Fibroblast of skin of left biceps (primary cell): ENCODE data around the gene LRRC42.

Experiments
- DNase-seq, 2 experiments: peaks; one replicate each; pipeline ENCODE4 v3.0.0-alpha.2; 2013; ENCODE audit warnings: low read depth in 2 of 2

LRRC42 gene, protein sequence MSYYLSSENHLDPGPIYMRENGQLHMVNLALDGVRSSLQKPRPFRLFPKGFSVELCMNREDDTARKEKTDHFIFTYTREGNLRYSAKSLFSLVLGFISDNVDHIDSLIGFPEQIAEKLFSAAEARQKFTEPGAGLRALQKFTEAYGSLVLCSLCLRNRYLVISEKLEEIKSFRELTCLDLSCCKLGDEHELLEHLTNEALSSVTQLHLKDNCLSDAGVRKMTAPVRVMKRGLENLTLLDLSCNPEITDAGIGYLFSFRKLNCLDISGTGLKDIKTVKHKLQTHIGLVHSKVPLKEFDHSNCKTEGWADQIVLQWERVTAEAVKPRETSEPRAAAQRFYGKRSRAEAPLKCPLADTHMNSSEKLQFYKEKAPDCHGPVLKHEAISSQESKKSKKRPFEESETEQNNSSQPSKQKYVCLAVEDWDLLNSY

DNA sequence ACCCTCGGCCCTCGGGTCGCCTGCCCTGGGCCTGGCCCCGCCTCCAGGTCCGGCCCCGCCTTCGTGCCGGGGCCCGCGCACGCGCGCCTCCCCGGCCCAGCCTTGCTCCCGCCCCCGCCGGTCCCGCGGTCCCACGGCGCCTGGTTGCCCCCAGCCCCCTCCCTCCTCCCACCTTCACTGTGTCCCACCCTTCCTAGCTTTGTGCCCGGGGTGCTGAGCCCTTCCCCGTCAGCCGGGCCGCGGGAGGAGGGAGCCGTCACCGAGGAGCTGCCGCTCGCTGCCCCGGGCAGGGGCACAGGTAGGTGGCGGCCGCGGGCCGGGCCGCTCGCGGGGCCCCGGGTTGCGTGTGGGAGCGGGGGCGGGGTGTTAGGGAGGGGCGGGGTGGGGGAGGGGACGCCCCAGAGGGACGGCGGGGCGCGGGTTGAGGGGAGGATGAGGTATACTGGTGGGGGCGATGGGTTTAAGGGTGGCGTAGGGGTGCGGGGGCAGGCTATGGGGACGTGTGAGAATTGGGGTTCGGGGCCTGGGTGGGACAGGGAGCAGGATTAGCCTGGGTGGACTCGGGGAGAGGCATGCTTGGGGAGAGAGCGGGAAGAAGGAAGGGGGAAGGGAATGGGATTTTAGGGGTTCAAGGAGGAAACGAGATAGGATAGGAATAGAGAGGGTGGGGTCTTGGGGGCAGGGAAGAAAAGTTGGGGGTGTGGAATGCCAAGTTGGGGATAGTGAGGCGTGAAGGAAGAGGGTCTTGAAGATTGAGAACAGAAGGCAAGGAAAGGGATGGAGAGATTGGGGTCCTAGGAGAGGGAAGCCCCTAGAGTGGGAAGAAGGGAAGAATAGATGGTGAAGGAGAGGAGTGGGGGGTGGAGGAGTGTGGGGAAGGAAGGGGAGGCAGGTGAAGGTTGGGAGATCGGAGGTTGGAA, at the start of gene LRRC42:
TSS of gene LRRC42 (plus strand) at position 99 of the 920 bp plus-strand sequence. CDS start 5,650 bp downstream, outside the sequence.
- DNase-seq = no peak

DNA sequence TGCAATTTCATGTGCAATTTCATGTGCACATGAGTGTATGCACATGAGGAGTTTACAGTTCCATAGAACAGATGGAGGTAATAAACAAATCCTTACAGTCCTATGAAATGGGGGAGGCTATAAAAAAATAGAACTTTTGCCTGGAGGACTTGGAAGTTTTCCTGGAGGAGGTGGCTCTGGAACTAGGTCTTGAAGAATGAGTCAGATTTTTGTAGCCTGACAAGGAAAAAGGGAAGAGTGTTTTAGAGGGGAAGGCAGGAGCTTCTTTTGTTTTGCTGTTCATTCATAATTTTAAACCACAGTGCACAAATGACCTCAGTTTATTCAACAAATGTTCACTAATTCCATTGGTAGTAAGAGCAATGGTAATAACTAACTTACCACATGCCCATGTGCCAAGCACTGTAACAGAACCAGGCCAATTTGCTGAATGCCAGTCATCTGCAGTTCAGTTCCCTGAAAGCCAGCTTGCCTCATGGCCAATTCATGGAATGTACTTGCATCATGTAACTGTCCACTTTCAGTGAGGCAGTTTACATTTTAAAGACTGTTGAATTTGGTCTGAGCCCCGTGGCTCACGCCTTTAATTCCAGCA, 49.4 kb upstream of the LRRC42 start:
- DNase-seq = peak; percentile 79 to 85

DNA sequence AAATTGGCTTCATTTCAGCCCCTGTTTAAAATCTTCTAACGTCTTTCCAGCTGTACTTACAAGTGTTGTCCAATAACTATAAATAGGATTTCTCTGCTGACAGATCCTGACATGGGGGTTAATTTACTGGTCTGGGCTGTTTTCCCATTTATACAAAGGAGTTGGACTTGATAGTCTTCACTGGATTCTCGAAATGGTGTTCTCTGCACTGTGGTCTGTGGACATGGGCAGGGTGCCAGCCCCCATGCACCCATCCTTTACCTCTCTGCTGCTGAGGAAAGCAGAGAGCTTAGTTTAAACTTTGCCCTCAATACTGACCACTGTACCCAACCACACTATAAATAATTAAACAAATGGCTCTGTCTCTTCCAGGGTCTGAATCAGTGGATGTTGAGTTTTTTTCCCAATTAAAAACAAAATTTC, 46.9 kb upstream of the LRRC42 start:
- peak; percentile 73 to 74 for DNase-seq

DNA sequence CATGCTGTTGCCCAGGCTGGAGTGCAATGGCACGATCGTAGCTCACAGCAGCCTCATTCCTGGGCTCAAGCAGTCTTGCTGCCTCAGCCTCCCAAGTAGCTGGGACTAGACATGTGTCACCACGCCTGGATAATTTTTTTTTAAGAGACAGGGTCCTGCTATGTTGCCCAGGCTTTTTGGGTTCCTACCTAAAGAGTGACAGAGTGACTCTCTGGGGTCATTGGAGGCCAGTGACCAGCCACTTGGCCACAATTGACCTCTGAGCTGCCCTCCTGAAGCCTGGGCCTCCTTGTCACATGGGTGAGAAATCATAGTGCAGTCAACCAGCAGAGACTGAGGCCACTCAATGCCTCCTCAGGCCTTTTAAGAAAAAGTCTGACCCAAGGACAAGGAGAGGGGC, 46.4 kb upstream of the LRRC42 start:
- no peak for DNase-seq

DNA sequence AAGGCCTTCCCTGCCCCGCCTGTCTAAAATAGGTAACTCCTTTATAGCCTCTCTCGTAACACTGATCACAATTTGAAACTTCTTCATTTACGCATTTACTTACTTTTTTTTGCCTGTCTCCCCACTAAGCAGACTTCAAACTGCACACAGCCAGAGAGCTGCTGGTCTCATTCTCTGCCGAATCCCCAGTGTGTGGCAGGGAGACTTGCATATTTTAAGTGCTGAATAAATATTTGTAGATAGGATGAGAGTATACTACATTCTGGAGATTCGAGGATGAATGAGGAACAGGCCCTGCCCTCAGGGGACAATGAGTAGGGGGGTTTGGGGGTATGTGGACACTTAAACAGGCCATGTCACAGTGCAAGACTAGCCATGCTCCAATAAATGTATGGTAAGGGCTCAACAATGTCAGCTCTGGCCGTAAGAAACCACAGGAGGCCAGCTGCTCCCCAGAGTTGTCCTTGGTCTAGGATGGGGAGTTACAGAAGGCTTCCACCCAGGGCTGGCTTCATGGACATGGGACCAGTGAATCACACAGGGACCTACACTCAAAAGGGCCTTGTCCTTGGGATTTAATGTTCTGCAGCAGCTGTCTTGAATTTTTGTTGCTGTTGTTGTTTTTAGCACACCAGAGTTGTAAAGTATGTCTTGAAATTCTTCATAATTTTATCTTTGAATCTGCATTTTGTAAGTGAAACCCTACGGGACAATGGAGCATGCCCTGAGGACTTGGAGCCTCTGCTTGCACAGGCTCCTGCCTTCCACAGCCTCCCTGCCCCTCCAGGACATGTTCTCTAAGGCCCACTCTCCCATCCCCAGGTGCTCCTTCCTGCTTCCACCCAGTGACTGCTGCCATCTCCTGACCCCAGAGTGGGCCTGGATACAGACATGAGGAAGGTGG, 43.7 kb upstream of the LRRC42 start:
- DNase-seq = no peak

DNA sequence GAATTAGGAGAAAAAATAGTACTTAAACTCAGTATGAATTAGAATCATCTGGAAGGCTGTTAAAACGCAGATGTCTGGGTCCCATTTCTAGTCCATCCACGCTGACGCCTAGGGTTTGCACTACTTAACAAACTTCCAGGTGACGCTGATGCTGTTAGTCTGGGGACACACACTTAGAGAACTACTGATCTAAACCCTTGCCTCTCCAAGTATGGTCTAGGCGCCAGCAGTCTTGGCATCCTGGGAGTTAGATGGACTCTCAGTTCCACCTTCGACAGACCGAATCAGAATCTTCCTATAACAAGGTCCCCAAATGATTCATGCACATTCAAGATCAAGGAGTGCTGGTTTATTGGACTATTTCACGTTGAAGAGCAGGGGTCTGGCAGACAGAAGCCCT, 40.6 kb upstream of the LRRC42 start:
- no peak for DNase-seq

DNA sequence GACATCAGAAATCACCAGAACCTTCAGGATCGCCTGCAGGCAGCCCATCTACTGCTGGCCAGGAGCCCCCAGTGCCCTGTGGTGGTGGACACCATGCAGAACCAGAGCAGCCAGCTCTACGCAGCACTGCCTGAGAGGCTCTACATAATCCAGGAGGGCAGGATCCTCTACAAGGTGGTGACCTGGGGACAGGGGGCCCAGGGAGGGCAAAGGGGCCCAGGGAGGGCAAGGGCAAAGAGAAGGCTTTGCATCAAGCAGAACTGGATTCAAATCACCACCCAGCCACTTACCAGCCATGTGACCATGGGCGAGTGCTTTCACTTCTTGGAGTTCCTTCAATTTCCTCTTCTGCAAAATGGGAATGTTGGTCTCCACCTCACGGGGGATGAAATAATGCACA, 40.0 kb upstream of the LRRC42 start:
- no peak for DNase-seq

DNA sequence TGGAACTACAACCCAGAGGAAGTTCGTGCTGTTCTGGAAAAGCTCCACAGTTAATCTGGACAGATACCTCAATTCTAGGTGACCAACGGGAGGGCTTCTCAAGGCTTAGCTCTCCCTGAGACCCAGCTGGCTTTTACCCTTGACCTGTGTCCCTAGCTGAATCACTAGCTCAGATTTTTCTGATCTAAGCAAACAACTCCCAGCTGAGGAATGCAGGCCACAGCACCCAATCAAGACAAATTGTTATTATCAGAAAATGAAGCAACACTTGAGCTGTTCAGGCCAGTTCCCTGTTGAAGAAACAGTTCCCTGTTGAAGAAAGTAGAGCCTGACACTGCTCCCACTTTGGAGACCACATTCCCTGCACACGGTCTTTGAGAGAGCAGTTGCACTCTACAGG, 36.2 kb upstream of the LRRC42 start:
- no peak for DNase-seq

DNA sequence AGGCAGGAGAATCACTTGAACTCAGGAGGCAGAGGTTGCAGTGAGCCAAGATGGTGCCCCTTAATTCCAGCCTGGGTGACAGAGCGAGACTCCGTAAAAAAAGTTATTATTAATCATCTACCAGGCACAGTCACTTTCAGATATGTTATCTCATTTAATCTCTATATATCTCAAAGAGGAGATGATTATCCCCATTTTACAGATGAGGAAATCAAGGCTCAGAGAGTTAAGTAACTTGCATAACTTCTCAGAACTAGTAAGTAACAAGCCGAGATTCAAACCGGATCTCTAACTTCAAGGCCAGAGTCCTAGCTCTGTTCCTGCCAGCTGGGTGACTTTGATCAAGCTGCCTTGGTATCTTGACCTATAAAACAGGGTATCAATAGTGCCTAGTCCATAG, 34.7 kb upstream of the LRRC42 start:
- no peak for DNase-seq

DNA sequence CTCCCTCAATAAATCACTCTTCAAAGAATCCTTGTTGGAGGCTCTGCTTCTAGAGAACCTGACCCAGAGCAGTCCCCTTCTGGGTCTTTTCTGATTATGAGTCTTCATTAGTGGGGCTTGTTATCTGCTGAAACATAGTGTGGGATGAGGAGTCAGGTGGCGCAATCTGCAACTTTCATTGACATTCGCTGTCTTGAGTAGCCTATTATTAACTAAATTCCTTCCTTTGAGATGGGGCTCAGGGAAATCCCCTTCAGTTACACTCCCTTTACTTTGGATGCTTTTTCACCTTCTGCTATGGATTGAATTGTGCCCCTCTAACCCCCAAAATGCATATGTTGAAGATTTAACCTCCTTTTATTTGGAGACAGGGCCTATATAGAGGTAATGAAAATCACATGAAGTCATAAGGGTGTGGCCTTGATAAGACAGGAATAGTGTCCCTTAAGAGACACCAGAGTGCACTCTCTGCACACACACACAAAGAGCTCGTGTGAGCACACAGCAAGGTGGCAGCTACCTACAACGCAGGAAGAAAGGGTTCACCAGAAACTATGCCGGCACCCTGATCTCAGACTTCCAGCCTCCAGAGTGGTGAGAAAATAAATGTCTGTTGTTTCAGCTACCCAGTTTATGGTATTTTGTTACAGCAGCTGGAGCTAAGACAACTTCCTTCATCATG, 32.7 kb upstream of the LRRC42 start:
- DNase-seq = no peak

DNA sequence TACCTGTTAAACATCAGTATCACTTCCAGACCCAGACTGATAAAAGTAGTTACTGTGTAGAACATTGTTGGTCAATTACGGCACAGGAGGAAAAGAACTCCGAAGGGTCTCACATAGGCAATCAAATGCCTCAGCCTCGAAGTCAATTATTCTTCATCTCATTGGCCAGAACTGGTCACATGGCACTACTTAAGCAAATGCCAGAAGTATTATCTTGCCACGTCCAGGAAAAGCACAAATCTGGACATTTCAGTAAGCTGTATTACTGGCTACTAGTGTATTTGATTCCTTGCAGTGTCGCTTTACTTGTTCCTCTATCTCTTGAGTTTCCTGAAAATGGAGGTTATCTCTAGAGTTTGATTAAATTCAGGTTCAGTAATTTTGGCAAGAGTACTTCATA, 27.8 kb upstream of the LRRC42 start:
- no peak for DNase-seq

DNA sequence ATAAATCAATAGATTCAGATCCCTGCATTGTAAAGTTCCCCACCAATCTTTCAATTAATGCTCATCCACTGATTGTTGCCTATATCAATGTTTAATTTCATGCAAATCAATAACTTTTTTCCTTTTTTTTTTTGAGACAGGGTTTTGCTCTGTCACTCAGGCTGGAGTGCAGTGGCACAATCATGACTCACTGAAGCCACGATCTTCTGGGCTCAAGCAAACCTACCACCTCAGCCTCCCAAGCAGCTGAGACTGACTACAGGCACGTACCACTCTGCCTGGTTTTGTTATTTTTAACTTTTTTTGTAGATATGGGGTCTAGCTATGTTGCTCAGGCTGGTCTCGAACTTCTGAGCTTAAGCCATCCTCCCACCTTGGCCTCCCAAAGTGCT, 26.5 kb upstream of the LRRC42 start:
- no peak for DNase-seq

DNA sequence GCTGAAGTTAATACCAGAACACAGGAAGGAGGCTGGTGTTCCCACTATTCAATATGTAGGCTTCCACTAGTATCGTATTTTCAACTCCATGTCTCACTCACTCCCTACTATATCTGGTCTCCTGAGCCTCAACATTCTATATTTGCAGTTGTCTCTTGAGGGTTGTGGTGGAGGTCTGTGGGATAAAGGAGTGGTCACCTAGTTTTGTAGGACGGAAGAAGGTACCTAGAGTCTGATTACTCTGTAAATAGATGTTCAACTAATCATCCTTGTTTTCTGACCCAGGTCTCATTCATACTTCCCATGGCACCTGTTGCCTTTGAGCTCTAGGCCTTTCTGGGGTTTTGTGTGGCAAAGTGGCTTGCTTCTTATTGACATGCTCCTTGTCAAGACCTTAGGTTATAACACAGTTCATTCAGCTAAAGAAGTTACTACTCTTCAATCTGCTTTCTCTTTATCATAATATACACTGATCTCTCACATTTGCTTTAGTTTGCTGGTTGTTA, 18.7 kb upstream of the LRRC42 start:
- DNase-seq = no peak

DNA sequence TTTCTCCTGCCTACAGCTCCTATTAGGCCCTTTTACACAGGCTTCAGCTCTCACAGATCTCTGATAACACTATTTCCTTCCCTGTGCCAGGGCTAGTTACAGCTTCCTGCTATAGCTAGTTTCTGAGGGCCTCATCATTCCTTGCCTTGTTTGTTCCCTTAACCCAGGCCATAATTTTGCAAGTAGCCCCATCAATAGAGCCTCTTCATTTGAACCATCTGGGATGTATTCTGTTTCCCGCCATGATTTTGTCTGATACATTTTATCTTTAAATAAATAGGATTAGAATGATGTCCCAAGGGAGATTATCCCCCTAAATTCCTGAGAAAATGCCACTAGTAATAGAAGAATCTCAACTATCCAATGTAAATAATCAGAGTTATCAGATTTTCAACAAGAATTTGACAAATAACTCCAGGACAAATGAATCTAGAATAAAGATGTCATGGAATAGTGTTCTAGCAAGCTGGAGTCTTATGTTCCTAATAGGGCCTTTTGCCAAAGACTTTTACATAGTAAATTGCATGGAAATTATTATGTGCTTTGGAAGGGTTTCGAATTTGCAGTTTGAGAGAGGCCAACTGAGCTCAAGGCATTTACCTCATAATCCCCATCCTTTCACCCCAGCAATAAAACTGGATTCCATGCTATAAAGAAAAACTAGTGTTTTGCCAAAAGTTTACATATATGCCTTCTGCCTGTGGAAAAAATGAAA, 16.7 kb upstream of the LRRC42 start:
- DNase-seq = peak in 1 of 2 experiments; percentile 20

DNA sequence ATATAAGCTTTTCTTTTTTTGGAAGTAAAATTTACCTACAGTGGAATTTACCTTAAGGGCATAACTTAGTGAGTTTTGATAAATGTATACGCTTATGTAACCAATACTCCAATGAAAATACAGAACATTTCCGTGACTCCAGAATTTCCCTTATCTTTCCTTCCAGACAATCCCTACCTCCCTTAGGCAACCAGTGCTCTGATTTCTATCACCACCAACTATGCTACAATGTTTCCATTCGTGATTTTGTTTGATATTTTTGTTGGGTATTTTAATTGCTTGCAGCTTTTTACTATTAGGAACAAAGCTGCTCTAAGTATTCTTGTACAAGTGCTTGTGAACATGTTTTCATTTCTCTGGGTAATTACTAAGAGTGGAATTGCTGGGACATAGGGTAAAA, 15.2 kb upstream of the LRRC42 start:
- no peak for DNase-seq

DNA sequence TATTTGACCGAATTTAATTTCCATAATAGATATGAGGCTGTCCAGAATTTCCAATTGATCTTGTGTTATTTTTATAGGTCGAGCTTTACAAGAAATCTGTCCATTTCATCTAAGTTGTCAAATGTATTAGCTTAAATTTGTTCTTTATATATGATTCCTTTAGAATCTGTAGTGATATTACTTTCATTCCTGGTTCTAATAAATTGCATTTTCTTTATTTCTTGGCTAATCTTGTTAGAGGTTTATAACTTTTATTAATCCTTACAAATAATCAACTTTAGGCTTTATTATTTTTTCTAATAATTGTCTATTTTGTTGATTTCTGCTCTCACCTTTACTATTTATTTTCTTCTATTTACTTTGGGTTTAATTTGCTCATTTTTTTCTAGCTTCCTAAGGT, 14.6 kb upstream of the LRRC42 start:
- no peak for DNase-seq

DNA sequence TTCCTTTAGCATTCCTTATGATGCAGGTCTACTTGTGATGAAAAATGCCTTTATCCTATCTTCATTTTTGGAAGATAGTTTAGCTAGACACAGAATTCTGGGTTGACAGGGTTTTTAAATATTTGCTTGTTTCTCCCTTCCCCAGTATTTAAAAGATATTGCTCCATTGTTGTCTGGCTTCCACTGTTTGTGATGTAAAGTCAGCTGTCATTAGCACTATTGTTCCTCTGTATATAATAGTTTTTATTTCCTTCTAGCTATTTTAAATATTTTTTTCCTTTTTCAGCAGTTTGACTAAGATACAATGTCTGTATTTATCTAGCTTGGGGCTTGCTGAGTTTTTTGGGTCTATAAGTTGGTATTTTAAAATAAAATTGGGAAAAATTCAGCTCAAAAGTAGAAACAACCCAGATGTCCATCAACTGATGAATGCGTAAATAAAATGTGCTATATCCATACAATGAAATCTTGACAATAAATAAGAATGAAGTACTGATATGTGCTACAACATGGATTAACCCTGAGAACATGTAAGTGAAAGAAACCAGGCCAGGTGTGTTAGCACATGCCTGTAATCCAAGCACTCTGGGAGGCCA, 11.9 kb upstream of the LRRC42 start:
- DNase-seq = no peak

DNA sequence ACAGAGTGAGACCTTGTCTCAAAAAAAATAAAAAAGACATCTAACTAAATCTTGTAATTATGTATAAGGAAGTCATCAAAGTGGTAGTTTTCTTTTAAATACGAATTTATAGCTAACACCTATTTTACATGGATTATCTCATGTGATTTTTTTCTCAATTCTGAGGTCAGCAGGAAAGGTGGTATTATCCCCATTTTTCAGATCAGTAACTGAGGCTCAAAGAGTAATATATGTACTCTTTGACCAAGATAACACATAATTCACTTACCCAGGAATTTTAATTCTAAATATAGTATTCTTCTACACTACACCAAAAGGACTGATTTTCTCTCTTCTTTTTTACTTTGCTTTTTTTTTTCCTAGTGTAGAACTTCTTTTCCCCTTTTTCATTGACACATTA, 9.7 kb upstream of the LRRC42 start:
- no peak for DNase-seq

DNA sequence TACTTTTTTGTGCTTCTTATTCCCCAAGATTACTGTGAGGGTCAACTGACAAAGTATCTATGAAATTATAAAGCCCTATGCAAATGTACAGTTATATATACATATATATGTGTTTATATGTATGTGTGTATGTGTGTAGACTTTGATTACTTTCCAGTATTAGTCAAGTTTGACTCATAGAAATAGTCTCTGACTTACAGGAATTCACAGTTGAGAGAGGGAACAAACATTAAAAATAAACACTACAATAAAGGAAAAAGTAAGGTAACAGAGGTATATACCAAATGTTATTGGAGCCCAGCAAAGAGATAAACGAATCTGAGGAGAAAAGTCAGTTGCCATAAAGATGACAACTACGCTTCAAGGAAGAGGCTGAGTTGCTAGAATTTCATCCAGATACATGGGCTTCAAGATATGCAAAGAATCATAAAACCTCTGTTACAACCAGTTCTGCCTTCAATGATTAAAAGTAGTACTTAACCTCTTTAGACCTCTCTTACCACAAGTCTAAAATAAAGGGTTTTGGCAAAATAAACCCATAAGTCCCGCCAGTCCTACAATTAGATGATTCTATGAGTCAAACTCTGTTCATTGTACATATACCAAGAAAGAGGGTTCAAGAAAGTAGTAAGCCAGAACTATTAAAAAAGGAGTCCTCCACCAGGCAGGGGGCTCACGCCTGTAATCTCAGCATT, 7.9 kb upstream of the LRRC42 start:
- DNase-seq = no peak
